Measurements from ENCODE around the gene CFAP68. TPM values are rescaled to one million over a fixed set of nuclear protein-coding genes. Genes with fewer than 3 reads are reported as not detected.

Gene CFAP68
- total and polyA plus RNA-seq, 10 donors, result 9.4 to 37.1 (median 13.6) TPM

DNA sequence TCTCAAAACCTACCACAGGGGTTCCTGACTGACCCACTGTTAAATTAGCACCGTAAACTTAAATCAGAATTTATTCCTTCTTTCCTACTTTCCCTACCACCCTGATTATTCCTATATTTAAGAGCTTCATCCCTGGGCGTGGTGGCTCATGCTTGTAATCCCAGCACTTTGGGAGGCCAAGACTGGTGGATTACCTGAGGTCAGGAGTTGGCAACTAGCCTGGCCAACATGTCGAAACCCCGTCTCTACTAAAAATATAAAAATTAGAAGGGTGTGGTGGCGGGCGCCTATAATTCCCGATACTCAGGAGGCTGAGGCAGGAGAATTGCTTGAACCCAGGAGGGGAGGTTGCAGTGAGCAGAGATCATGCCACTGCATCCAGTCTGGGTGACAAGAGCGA is 28.3 kb upstream of the CFAP68 start:
- TF ChIP-seq POLR2A (IDR thresholded peaks at IDR 0.05) (no peak), POLR2AphosphoS5 (IDR thresholded peaks at IDR 0.05) (no peak)
- TF ChIP-seq, protein P1, sequence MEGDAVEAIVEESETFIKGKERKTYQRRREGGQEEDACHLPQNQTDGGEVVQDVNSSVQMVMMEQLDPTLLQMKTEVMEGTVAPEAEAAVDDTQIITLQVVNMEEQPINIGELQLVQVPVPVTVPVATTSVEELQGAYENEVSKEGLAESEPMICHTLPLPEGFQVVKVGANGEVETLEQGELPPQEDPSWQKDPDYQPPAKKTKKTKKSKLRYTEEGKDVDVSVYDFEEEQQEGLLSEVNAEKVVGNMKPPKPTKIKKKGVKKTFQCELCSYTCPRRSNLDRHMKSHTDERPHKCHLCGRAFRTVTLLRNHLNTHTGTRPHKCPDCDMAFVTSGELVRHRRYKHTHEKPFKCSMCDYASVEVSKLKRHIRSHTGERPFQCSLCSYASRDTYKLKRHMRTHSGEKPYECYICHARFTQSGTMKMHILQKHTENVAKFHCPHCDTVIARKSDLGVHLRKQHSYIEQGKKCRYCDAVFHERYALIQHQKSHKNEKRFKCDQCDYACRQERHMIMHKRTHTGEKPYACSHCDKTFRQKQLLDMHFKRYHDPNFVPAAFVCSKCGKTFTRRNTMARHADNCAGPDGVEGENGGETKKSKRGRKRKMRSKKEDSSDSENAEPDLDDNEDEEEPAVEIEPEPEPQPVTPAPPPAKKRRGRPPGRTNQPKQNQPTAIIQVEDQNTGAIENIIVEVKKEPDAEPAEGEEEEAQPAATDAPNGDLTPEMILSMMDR (IDR thresholded peaks at IDR 0.05 in 8 of 11, conservative IDR thresholded peaks at IDR 0.05 in 3 of 11), result no peak
- intact Hi-C loops (cut with DNase I; ENCODE audit: low total_unique reads), result no loop called here
- WGBS, 5 donors, result 94 to 98% (median 97%) methylated on average over 8 of the region's 8 CpGs
- no peak overlapping the region for H3K4me3 ChIP-seq
- no peaks in the 10 kb centered on the region for H3K9me3 ChIP-seq
- H3K4me1 ChIP-seq, result peaks cover 0 to 17% (median 9%) of the 10 kb centered on the region in 6 donors
- peaks cover 0 to 100% (median 44%) of the 10 kb centered on the region in 6 donors for H3K36me3 ChIP-seq
- no peaks in the 10 kb centered on the region for H3K27me3 ChIP-seq (replicated peaks in 1 of 7)
- DNase-seq, result no peak
- H3K27ac ChIP-seq, result no peak overlapping the region

DNA sequence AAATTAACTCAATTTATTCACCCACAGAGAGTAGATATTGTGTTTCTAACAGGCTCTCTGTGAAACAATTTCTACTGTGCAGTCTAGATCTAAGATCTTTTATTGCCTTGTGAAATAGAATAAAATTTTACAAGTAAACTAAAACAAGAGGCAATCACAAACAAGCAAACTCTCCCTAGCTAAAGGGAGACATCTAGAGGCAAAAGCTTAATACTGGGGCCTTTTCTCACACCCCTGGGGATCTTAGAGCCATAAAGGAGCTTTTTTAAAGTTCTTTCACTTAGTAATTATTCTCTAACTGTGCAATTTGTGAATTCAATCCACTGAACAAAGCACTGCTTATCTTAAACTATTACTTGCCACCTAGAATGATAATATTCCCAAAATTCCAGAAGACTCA is 27.7 kb upstream of the CFAP68 start:
- no peak for DNase-seq

DNA sequence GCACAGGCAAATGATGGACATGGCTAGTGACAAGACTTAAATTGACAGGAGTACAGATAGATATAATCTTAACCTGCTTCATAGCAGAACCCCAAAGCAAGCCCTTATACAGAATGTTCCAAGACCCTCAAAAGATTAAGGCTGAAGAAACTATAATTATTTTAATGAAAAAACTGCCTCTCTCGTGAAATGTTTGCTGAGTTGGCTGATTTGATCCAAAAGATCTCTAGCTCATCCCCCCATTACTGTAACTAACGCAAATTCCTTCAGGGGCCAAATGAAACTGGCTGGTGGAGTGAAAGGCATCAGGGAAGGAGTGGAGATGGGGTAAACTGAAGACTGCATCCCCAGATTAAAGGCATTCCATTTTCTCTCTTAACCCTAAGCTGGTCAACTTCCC is 27.2 kb upstream of the CFAP68 start:
- TF ChIP-seq POLR2AphosphoS5 (IDR thresholded peaks at IDR 0.05) (no peak), POLR2A (IDR thresholded peaks at IDR 0.05) (no peak)
- TF ChIP-seq, protein P1 (IDR thresholded peaks at IDR 0.05 in 8 of 11, conservative IDR thresholded peaks at IDR 0.05 in 3 of 11), result no peak
- intact Hi-C loops (cut with DNase I; ENCODE audit: low total_unique reads), result no loop called here
- Histone ChIP-seq H3K27me3 (replicated peaks in 1 of 7) (no peaks in the 10 kb centered on the region), H3K36me3 (peaks cover 0 to 100% (median 51%) of the 10 kb centered on the region in 6 donors), H3K4me3 (no peak overlapping the region), H3K27ac (no peak overlapping the region), H3K9me3 (no peaks in the 10 kb centered on the region), H3K4me1 (peaks cover 0 to 6% (median under 1%) of the 10 kb centered on the region in 6 donors)
- no peak for DNase-seq
- 89 to 94% (median 91%) methylated on average over 2 of the region's 2 CpGs for WGBS, 5 donors

More for the DNA sequence above, 27.7 kb upstream of the CFAP68 start:
- Histone ChIP-seq H3K9me3 (no peaks in the 10 kb centered on the region), H3K4me3 (no peak overlapping the region), H3K27ac (no peak overlapping the region), H3K36me3 (peaks cover 0 to 100% (median 46%) of the 10 kb centered on the region in 6 donors), H3K27me3 (replicated peaks in 1 of 7) (no peaks in the 10 kb centered on the region), H3K4me1 (peaks cover 0 to 11% (median 4%) of the 10 kb centered on the region in 6 donors)
- TF ChIP-seq POLR2A (IDR thresholded peaks at IDR 0.05), result no peak
- TF ChIP-seq, protein P1 (IDR thresholded peaks at IDR 0.05 in 8 of 11, conservative IDR thresholded peaks at IDR 0.05 in 3 of 11), result no peak
- TF ChIP-seq POLR2AphosphoS5 (IDR thresholded peaks at IDR 0.05), result no peak
- intact Hi-C loops (cut with DNase I; ENCODE audit: low total_unique reads), result no loop called here

DNA sequence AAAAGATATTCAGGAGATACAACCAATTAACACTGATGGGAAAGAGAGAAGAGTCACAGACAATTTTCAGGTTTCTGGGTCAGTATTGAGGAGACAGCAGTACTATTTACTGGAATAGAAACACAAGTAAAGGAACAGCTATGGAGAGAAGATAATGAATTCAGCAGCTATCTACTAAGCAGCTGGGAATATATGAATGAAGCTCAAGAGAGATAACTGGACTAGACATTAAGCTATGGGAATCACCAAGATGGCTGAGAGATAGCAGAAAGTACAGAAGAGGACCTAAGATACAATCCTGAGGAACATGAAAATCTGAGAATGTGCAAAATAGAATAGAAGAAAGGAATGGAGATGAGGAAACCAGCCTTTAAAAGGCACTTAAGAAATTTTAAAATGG is 23.8 kb upstream of the CFAP68 start:
- H3K27ac ChIP-seq, result no peak overlapping the region
- no peaks in the 10 kb centered on the region for H3K27me3 ChIP-seq (replicated peaks in 1 of 7)
- H3K4me1 ChIP-seq, result no peaks in the 10 kb centered on the region
- no peak for TF ChIP-seq POLR2A (IDR thresholded peaks at IDR 0.05)
- TF ChIP-seq, protein P1 (IDR thresholded peaks at IDR 0.05 in 8 of 11, conservative IDR thresholded peaks at IDR 0.05 in 3 of 11), result no peak
- TF ChIP-seq POLR2AphosphoS5 (IDR thresholded peaks at IDR 0.05), result no peak
- no peak for DNase-seq
- intact Hi-C loops (cut with DNase I; ENCODE audit: low total_unique reads), result no loop called here
- no peak overlapping the region for H3K4me3 ChIP-seq
- H3K9me3 ChIP-seq, result no peaks in the 10 kb centered on the region
- H3K36me3 ChIP-seq, result peaks cover 0 to 100% (median 71%) of the 10 kb centered on the region in 6 donors

All from spleen (tissue), 11 donors.